ENCODE data around the gene ETV7. TPM values are rescaled to one million over a fixed set of nuclear protein-coding genes. Genes with fewer than 3 reads are reported as not detected.

Gene ETV7
- total and polyA plus RNA-seq, 9 donors: 1.1 to 3.7 (median 1.7) TPM

DNA sequence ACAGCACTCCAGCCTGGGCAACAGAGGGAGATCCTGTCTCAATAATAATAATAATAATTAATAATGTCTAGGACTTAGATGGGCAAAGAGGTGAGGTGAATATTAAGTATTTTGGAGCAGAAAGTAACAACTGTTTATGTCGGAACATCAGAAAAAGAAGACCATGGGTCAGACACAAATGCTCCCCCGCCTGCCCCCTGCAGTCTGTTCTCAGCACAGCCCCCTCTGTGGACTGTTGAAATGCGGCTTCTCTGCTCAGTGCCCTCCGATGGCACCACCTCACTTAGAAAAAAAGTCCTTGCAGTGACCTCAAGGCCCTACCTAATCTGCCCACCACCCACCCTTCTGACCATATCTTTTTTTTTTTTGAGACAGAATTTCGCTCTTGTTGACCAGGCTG, 5.2 kb upstream of the ETV7 start:
- no peak overlapping the region for H3K27ac ChIP-seq
- intact Hi-C loops (cut with DNase I): no loop called here
- H3K4me1 ChIP-seq (ENCODE audit: insufficient read depth): peaks cover 3% of the 10 kb centered on the region
- no peaks in the 10 kb centered on the region for H3K9me3 ChIP-seq
- 91 to 94% (median 94%) methylated on average over 5 of the region's 5 CpGs for WGBS, 3 donors
- no peak for DNase-seq
- no peaks in the 10 kb centered on the region for H3K27me3 ChIP-seq
- no peaks in the 10 kb centered on the region for H3K36me3 ChIP-seq
- TF ChIP-seq EP300 (IDR thresholded peaks at IDR 0.05): no peak
- H3K4me3 ChIP-seq: no peak overlapping the region

DNA sequence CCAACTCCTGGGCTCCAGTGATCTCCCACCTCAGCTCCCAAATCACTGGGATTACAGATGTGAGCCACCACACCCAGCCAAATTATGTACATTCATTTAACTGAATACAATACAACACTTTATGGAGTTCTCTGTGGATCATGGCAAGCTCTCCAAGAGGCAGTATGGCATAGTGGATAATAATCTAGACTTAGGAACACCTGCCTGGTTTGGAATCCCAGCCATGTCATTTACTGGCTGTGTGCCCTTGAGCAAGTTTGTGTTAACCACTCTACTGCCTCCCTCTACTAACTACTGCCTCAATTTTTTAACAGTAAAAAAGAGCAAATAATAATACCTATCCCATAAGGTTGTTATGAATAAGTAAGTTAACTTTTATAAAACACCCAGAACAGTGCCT, 1.9 kb upstream of the ETV7 start:
- H3K4me1 ChIP-seq (ENCODE audit: insufficient read depth): peaks cover 6% of the 10 kb centered on the region
- H3K27ac ChIP-seq: no peak overlapping the region
- no peaks in the 10 kb centered on the region for H3K9me3 ChIP-seq
- TF ChIP-seq POLR2A (IDR thresholded peaks at IDR 0.05): no peak
- TF ChIP-seq, protein P1, sequence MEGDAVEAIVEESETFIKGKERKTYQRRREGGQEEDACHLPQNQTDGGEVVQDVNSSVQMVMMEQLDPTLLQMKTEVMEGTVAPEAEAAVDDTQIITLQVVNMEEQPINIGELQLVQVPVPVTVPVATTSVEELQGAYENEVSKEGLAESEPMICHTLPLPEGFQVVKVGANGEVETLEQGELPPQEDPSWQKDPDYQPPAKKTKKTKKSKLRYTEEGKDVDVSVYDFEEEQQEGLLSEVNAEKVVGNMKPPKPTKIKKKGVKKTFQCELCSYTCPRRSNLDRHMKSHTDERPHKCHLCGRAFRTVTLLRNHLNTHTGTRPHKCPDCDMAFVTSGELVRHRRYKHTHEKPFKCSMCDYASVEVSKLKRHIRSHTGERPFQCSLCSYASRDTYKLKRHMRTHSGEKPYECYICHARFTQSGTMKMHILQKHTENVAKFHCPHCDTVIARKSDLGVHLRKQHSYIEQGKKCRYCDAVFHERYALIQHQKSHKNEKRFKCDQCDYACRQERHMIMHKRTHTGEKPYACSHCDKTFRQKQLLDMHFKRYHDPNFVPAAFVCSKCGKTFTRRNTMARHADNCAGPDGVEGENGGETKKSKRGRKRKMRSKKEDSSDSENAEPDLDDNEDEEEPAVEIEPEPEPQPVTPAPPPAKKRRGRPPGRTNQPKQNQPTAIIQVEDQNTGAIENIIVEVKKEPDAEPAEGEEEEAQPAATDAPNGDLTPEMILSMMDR (IDR thresholded peaks at IDR 0.05): no peak
- TF ChIP-seq EP300 (IDR thresholded peaks at IDR 0.05): no peak
- intact Hi-C loops (cut with DNase I): no loop called here
- no peaks in the 10 kb centered on the region for H3K36me3 ChIP-seq
- no peaks in the 10 kb centered on the region for H3K27me3 ChIP-seq
- no peak for DNase-seq
- H3K4me3 ChIP-seq: no peak overlapping the region

DNA sequence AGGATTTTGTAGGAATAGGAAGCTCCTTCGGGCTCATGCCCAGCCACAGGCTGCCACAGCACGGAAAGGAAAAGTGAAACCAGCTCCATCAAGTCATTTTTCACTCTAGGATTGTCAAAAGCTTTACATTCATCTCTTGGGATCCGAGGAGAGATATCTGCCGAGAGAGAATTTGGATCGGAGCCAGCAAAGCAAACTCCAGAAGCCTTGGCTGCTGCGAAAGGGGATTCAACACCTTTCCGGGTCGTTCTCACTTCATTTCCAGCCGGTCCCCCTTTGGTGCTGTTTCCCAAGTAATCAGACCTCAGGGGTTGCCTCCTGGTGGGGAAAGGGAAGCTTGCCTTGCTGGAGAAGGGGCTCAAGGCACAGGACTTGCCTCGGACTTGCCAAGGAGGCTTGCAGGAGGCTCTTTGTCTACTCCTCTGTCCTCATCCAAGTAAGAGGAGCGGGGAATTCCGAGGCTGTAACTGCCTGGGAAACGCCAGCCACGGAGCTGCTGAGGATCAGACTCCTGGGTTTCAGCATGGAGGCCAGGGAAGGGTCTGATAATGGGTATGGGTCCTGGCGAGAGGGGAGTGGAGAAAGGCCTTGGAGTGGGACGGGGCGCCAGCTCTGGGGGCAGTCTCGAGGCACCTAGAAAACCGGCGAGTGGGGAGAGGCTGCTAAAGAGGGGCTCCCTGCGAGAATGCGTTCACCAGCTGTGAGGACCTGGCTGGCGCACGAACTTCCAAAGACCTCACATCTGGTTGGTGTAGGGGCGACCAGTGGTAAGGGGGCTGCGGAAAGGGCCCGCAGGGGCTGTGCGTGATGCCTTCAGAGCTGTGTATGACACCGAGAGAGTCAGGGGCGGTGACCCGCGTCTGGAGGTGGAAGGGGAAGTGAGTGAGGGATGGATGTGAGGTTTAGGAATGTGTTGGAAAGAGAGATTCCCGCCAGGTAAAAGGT, 702 bp downstream of the ETV7 start:
- H3K27me3 ChIP-seq: no peaks in the 10 kb centered on the region
- H3K9me3 ChIP-seq: no peaks in the 10 kb centered on the region
- H3K27ac ChIP-seq: peak overlapping the region; percentile 16 to 52
- H3K4me1 ChIP-seq (ENCODE audit: insufficient read depth): peaks cover 6% of the 10 kb centered on the region
- 0 to 1% (median 1%) methylated on average over 33 of the region's 33 CpGs for WGBS, 3 donors
- TF ChIP-seq EP300 (IDR thresholded peaks at IDR 0.05): no peak
- TF ChIP-seq, protein P1 (IDR thresholded peaks at IDR 0.05): no peak
- TF ChIP-seq POLR2A (IDR thresholded peaks at IDR 0.05): no peak
- intact Hi-C loops (cut with DNase I): no loop called here
- peak overlapping the region; percentile 44 for H3K4me3 ChIP-seq
- DNase-seq: peak; percentile 23 to 54 (median 44)
- H3K36me3 ChIP-seq: no peaks in the 10 kb centered on the region

DNA sequence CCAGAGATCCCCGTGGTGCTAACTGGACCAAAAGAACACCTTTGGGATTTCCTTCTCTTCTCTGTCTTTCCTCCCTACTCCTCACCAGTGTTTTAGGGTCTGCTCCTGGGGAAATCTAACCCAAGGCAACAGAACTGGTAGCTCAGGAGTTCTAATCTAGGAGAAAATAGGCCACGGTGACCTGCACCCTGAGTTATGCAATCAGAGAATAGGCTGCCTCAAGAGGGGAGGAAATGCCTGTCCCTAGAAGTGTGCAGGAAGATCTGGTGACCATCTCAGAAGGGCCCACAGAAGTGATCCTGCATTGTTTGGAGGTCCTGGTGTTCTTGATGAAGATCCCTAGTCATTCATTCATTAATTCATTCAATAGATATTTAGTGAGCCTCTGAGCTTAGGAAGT, 3.4 kb downstream of the ETV7 start:
- Histone ChIP-seq H3K4me1 (ENCODE audit: insufficient read depth) (peaks cover 6% of the 10 kb centered on the region), H3K27me3 (no peaks in the 10 kb centered on the region), H3K9me3 (no peaks in the 10 kb centered on the region), H3K4me3 (no peak overlapping the region), H3K36me3 (no peaks in the 10 kb centered on the region), H3K27ac (no peak overlapping the region)
- TF ChIP-seq, protein P1 (IDR thresholded peaks at IDR 0.05): no peak
- TF ChIP-seq EP300 (IDR thresholded peaks at IDR 0.05) (no peak), POLR2A (IDR thresholded peaks at IDR 0.05) (no peak)
- no peak for DNase-seq
- intact Hi-C loops (cut with DNase I): no loop called here
- 87 to 89% (median 89%) methylated on average over 2 of the region's 2 CpGs for WGBS, 3 donors

DNA sequence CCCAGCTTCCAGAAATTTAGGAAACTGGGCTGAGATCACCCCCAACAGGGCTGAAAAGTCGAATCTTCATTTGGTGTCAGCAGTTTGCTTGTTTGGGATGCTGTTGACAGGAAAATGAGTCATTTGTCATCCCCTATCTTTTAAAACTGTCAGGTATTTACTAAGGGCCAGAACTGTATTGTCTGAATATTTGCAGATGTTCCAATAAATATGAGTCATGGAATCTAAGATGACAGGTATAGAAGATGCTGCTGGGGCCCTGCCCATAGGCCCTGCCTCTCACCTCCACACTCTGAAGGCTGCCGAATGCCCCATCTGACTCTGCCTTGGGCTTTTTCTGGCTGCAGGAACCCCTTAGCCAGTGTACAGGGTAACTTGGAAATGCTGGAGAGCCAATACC, 3.9 kb downstream of the ETV7 start:
- Histone ChIP-seq H3K4me1 (ENCODE audit: insufficient read depth) (peaks cover 6% of the 10 kb centered on the region), H3K4me3 (no peak overlapping the region), H3K36me3 (no peaks in the 10 kb centered on the region), H3K27me3 (no peaks in the 10 kb centered on the region), H3K27ac (no peak overlapping the region), H3K9me3 (no peaks in the 10 kb centered on the region)
- 65 to 83% (median 78%) methylated on average over 2 of the region's 2 CpGs for WGBS, 3 donors
- DNase-seq: no peak
- intact Hi-C loops (cut with DNase I): no loop called here
- no peak for TF ChIP-seq POLR2A (IDR thresholded peaks at IDR 0.05)
- TF ChIP-seq, protein P1 (IDR thresholded peaks at IDR 0.05): no peak
- no peak for TF ChIP-seq EP300 (IDR thresholded peaks at IDR 0.05)

All from ovary (tissue), 9 donors.